ENCODE measurements around the gene AGMO.

AGMO gene

DNA sequence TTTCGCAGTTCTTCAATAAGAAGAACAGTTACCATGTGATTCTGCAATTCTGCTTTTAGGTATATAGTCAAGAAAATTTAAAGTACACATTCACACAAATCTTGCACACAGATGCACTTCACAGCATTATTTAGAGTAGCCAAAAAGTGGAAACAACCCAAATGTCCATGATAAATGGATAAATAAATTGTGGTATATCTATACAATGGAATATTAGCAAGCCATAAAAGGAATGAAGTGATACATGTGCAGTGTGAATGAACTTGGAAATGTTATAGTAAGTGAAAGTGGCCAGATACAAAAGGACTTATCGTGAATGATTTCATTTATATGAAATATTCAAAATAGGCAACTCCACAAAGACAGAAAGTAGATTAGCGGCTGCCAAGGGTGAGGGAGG is 109.1 kb downstream of the AGMO start:
- DNase-seq = no peak

DNA sequence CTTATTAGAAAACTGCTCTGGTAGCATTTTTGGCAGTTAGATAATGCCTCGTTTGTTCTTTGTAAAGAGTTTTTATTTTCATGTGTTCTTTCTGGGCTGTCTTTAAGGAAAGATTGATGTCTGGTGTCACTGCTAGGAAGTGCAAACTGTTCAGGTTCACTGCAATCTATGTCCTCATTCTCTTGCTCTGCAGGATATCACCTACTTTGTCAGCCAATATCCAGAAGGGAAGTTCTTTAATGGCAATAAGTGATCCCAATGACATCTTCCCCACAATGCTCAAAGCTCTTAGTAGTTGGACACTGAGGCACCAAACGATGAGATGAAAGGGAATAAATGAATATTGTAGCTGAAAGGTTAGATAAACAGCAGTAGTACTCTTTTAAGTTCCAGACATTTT is 115.1 kb downstream of the AGMO start:
- no peak for DNase-seq

- DNase-seq = no peak
These were observed 115.5 kb downstream of the AGMO start for GRCh38 chr7:15446280-15446679.

DNA sequence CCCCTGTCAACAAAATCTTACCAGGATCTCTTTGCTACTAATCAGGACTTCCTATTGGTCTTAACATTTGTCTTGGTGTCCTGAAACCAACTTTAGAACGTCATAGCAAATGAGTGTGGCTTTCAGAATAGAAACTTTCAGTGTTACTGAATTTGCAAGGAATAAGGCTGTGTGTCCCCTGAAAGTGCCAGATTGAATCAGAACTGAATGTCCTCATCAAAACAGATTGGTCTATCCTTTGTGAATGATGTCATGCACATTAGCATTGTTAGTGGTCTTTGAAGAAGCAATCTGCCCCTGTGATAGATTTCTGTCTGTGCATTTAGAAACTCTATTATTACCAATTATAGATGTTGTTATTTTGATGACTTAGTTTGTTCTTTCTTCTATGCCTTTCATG is 119.9 kb downstream of the AGMO start:
- DNase-seq = no peak

DNA sequence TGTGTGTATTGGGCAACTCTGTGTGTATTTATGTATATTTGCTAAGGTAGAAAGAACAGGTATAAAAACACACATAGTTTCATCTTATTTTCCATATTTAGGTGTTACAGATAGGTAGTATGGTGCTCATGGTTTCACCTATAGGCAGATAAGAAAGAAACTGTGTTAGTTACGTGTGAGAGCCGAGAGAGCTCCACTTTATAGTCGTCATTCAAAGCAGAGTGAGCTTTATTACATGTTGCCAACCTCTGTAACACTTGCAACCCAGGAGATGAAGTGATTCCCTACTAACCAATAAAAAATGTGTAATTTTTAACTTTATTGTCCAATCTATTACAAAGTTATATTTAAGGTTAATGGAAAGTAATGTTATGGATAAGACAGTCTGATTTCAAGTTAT is 121.3 kb downstream of the AGMO start:
- DNase-seq = no peak

GRCh38 chr7:15439853-15440252 is 122.0 kb downstream of the AGMO start:
- no peak for DNase-seq

GRCh38 chr7:15433151-15433550 is 128.7 kb downstream of the AGMO start:
- no peak for DNase-seq

GRCh38 chr7:15430911-15431310 is 130.9 kb downstream of the AGMO start:
- DNase-seq = no peak

DNA sequence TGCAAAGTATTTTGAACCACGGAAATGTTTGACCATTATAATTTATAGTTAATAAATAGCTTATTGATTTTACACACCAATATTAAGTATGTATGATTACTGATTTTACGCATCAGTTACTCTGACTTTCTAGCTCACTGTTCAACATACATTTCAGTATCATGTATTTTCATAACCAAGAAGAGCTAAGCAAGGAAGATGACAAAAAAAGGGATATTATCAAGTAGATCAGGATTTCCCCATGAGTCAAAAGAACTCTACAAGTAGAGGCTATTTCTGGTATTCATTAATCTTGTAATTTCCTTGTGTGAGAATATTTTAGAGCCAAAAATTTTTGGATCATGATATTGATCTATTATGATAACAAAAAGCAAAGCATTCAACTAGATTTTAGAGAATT is 131.6 kb downstream of the AGMO start:
- no peak for DNase-seq

GRCh38 chr7:15424468-15424867 is 137.3 kb downstream of the AGMO start:
- DNase-seq = no peak

DNA sequence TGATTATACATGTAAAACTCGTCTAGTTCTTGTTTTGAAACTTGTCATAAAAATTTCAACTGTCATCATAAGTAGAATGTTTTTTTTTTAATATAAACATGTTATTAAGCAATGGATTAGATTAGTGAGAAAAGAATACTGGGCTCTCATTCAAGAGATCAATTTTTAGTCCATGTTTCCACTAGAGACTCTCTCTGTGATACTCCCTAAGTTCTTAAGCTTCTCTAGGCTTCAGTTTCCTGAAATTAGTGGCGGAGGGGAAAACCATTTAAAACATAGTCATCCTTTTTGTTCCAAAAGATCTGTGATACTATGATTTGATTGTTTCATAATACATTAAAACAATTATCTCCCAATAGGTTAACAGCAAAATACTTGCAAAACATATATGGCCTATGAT is 142.2 kb downstream of the AGMO start:
- DNase-seq = no peak

- DNase-seq = no peak
These were observed 143.6 kb downstream of the AGMO start for GRCh38 chr7:15418264-15418663.

DNA sequence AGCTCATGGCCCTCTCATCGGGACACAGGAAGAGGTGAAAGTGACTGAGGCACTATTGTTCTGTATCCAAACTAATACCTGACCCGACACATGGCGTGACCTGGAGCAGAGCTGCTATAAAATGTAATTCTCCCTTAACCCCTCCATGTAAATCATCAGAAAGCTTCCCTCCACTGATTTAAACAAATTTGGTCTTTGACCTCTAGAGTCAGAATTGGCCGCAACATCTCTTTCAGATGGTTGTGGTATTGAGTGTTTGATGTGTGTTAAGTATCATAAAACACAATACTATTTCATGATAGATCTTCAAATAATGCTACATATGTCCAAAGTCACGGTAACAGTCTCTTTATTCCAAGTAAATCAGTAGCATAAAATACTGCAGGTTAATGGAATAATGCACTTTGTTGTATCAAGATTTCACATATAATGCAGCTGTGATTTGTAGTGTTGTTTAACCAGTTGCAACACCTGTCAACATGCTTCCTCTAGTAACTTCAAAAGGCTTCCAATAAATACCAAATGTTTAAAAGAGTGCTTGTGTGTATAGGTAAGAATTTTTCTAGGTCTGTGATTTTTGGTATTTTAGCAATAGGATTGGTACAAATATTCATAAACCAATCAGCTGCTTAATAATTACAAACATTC is 144.3 kb downstream of the AGMO start:
- DNase-seq = no peak

- DNase-seq = no peak
These were observed 150.8 kb downstream of the AGMO start for GRCh38 chr7:15411019-15411418.

DNA sequence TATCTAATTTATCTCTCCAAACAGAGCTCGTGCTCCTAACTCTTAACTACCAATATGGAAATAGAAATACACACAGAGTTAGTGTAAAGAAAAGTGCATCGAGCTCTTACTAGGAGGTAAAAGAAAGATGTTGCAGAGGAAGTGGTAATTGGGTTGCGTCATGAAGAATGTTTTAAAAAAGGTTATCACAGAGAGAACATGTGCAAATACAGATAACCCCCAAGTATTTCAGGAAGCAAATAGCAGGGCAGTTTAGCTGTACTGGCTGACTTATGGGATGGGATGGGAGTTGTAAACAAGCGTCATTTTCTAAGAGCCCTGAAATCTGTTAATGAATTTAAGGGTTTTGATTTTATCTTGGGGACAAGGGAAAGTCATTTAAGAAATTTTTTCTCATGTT is 153.9 kb downstream of the AGMO start:
- no peak for DNase-seq

- DNase-seq = no peak
These were observed 158.1 kb downstream of the AGMO start for GRCh38 chr7:15403751-15404150.

- no peak for DNase-seq
These were observed 158.5 kb downstream of the AGMO start for GRCh38 chr7:15403315-15403714.

GRCh38 chr7:15402436-15403136 is 159.2 kb downstream of the AGMO start:
- no peak for DNase-seq

GRCh38 chr7:15400440-15400839 is 161.4 kb downstream of the AGMO start:
- DNase-seq = no peak

GRCh38 chr7:15399441-15399840 is 162.4 kb downstream of the AGMO start:
- DNase-seq = no peak

DNA sequence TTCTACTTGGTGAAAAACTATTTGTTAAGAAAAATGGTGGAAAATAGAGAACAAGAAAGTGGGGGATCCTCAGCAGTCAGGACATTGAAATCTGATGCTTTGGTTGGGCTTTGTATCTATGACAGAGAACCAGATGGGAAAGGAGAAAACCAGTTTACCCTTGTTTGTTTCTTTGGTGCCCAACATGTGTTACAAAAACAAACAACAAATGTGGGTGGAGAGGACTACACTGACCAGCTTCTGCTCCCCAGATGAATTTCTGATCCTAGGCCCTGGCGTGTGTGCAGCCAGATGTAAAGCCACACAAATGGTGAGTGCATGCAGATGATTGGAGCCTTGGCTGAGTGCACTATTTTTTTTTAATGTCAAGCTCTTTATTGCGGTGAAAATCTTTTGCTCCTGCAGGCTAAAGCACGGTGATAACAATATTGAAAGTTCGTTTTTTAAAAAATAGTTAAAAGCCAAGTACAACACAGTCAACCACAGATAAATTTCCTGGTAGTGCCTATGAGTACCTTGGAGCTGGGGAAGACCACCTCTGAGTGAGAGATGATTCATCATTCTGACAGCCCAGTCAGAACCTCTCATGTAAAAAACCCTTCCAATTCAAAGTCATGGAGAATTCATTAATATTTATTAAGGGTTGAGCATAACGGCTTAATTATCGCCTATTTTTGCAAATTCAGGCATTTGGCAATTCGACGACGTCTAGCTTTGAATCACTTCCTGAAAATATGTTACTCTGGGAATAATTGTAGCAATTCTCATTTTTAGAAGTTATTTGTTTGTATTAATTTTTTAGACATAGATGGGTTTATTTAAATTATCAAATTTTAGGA is 163.7 kb downstream of the AGMO start:
- no peak for DNase-seq

DNA sequence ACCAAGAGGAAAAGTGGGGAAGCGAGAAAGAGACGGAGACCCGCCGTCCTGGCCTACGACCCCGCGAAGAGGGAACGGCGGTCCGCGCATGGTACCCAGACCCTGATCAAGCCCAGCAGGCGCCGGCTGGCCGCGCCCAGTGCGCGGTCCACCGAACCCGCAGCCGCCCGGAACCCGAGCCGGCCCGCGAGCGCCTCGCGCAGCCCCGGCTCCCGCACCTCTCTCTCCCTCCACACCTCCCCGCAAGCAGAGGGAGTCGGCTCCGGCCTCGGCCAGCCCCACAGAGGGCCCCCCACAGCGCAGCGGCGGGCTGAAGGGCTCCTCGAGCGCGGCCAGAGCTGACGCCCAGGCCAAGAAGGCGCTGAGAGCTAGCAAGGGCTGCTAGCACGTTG is 164.7 kb downstream of the AGMO start:
- DNase-seq = no peak

DNA sequence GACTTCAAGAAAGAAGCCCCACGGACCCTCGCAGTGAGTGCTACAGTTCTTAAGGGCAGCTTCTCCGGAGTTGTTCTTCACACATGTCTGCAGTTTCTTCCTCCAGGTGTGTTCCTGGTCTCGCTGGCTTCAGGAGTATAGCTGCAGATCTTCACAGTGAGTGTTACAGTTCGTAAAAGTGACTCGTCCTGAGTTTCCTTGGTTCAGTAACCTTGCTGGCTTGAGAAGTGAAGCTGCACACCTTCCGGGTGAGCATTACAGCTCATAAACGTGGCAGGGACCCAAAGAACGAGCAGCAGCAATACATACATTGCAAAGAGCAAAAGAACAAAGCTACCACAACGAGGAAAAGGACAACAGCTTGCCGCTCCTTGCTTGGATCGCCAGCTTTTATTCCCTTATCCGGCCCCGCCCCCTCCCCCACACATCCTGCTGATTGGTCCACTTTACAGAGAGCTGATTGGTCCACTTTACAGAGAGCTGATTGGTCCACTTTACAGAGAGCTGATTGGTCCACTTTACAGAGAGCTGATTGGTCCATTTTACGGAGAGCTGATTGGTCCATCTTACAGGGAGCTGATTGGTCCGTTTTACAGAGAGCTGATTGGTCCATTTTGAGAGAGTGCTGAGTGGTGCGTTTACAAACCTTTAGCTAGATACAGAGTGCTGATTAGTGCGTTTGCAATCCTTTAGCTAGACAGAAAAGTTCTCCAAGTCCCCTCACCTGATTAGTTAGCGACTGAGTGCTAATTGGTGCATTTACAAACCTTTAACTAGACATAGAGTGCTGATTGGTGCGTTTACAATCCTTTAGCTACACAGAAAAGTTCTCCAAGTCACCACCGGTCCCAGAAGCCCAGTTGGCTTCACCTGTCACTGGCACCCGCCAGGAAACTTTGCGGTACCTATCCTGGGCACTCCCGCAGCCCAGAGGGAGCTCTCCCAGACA is 165.3 kb downstream of the AGMO start:
- DNase-seq = no peak

Data from left hindlimb (tissue), 1 donor.